Fibroblast of lung (primary cell): Measurements from ENCODE around the gene NPTX2.

Experiments used
- CTCF ChIP-seq, 2 donors: IDR thresholded peaks in 1 of 2; conservative IDR thresholded peaks in 1 of 2; 1 replicate in 1 of 2; 2 replicates in 1 of 2; pipeline ENCODE4 v1.5.1; 2011 to 2012; ENCODE audit warnings: low read length in 2 of 2, control low read depth in 1 of 2, inconsistent platforms in 1 of 2, low read depth in 1 of 2, mild to moderate bottlenecking in 1 of 2
- EZH2 ChIP-seq: IDR thresholded peaks from 2 replicates; pipeline ENCODE4 v1.5.1; 2012; ENCODE audit warnings: low read length, control low read depth, mild to moderate bottlenecking; ENCODE audit errors: missing control alignments

- TF ChIP-seq CTCF (conservative IDR thresholded peaks at IDR 0.05 in 1 of 2, IDR thresholded peaks at IDR 0.05 in 1 of 2; ENCODE audit: low read depth in 1 of 2, low read length in 2 of 2) = no peak
- no peak for TF ChIP-seq EZH2
Observed at GRCh38 chr7:98603399-98603788, 13.7 kb upstream of the NPTX2 start.
